Tibial nerve (tissue), 4 donors: ENCODE results near the gene FBN3. TPM values are rescaled to one million over a fixed set of nuclear protein-coding genes. Genes with fewer than 3 reads are reported as not detected.
"Not testable (repeated sequence)": the region's sequence is repeated elsewhere in the genome, so short reads cannot be mapped to it uniquely, and the experiment has no call there.

Experiments
- DNase-seq, 2 donors: peaks; one replicate each; pipeline ENCODE4 v3.0.0-alpha.2; 2019; ENCODE audit warnings: low spot score in 2 of 2
- H3K27ac ChIP-seq, 4 donors: fragments of 200-600 bp; sonication (generic) in 3 of 4; one replicate each; pipeline ENCODE4 v1.5.1; 2017 to 2019; ENCODE audit warnings: mild to moderate bottlenecking in 1 of 4
- H3K27me3 ChIP-seq, 2 donors: fragments of 200-600 bp; sonication (generic) in 1 of 2; one replicate each; pipeline versions ENCODE4 v1.5.1 to v1.6.0; 2017 to 2019
- H3K36me3 ChIP-seq, 3 donors: fragments of 200-600 bp; sonication (generic); one replicate each; pipeline ENCODE4 v1.5.1; 2018 to 2019
- H3K4me1 ChIP-seq, 4 donors: fragments of 200-600 bp; sonication (generic) in 3 of 4; one replicate each; pipeline ENCODE4 v1.5.1; 2017 to 2019
- H3K4me3 ChIP-seq, 4 donors: fragments of 200-600 bp; sonication (generic) in 3 of 4; one replicate each; pipeline ENCODE4 v1.5.1; 2017 to 2019; ENCODE audit warnings: mild to moderate bottlenecking in 1 of 4, moderate library complexity in 1 of 4
- H3K9me3 ChIP-seq, 4 donors: fragments of 200-600 bp; sonication (generic) in 3 of 4; one replicate each; pipeline ENCODE4 v1.5.1; 2017 to 2019
- EP300 ChIP-seq, 2 donors: sonication (generic); formaldehyde crosslinking; IDR thresholded peaks; one replicate each; pipeline ENCODE4 v1.6.1; 2017; ENCODE audit warnings: antibody characterized with exemption in 2 of 2, mild to moderate bottlenecking in 1 of 2
- POLR2A ChIP-seq, 2 donors: fragments of 450-650 bp; IDR thresholded peaks; one replicate each; pipeline ENCODE4 v1.6.1; 2017; ENCODE audit warnings: antibody characterized with exemption in 2 of 2, mild to moderate bottlenecking in 2 of 2, moderate library complexity in 2 of 2
- WGBS, 2 donors: methylation state at CpG; one replicate each; pipeline ENCODE4 v1.1.5; 2018; 5-methylcytosine and 5-hydroxymethylcytosine counted together
- total RNA-seq, 4 donors: library from RNA; depleted of rRNA; stranded (reverse); fragments of >200 nt; gene quantifications; one replicate each; pipeline ENCODE4 v1.1.0, GENCODE V29; 2016
- TF ChIP-seq, protein P1 (sequence below), 5 experiments: fragments of 200-600 bp in 3 of 5; fragments of 450-650 bp in 2 of 5; sonication (generic) in 3 of 5; IDR thresholded peaks; one replicate each; pipeline ENCODE4 v1.5.1; 2016 to 2019; ENCODE audit warnings: antibody characterized with exemption in 5 of 5, mild to moderate bottlenecking in 3 of 5, moderate library complexity in 2 of 5

FBN3 gene
- total RNA-seq, 4 donors from 2014 or later, result 0.20 to 2.5 TPM; not detected in 2

- no peaks in the 10 kb centered on the region for H3K4me1 ChIP-seq
- 82 to 88% methylated on average over 19 of the region's 19 CpGs for WGBS, 2 donors
- H3K36me3 ChIP-seq, result no peaks in the 10 kb centered on the region
- no peak for TF ChIP-seq EP300 (IDR thresholded peaks at IDR 0.05)
- no peak for TF ChIP-seq POLR2A (IDR thresholded peaks at IDR 0.05)
- TF ChIP-seq, protein P1, sequence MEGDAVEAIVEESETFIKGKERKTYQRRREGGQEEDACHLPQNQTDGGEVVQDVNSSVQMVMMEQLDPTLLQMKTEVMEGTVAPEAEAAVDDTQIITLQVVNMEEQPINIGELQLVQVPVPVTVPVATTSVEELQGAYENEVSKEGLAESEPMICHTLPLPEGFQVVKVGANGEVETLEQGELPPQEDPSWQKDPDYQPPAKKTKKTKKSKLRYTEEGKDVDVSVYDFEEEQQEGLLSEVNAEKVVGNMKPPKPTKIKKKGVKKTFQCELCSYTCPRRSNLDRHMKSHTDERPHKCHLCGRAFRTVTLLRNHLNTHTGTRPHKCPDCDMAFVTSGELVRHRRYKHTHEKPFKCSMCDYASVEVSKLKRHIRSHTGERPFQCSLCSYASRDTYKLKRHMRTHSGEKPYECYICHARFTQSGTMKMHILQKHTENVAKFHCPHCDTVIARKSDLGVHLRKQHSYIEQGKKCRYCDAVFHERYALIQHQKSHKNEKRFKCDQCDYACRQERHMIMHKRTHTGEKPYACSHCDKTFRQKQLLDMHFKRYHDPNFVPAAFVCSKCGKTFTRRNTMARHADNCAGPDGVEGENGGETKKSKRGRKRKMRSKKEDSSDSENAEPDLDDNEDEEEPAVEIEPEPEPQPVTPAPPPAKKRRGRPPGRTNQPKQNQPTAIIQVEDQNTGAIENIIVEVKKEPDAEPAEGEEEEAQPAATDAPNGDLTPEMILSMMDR (IDR thresholded peaks at IDR 0.05), result no peak
- H3K27me3 ChIP-seq, result no peaks in the 10 kb centered on the region
- no peak overlapping the region for H3K27ac ChIP-seq
- peaks cover 0 to 17% (median 0%) of the 10 kb centered on the region in 4 donors for H3K9me3 ChIP-seq
- DNase-seq, result no peak
- no peak overlapping the region for H3K4me3 ChIP-seq
Measured at GRCh38 chr19:8108560-8109445, 40.6 kb downstream of the FBN3 start.

GRCh38 chr19:8107301-8107903 lies 42.0 kb downstream of the FBN3 start:
- H3K9me3 ChIP-seq, result peaks cover 0 to 19% (median 0%) of the 10 kb centered on the region in 4 donors
- H3K27me3 ChIP-seq, result no peaks in the 10 kb centered on the region
- no peaks in the 10 kb centered on the region for H3K4me1 ChIP-seq
- DNase-seq, result no peak
- WGBS, 2 donors, result 84 to 90% methylated on average over 2 of the region's 2 CpGs
- no peak overlapping the region for H3K27ac ChIP-seq
- TF ChIP-seq POLR2A (IDR thresholded peaks at IDR 0.05) (no peak), EP300 (IDR thresholded peaks at IDR 0.05) (no peak)
- TF ChIP-seq, protein P1 (IDR thresholded peaks at IDR 0.05), result no peak
- no peak overlapping the region for H3K4me3 ChIP-seq
- H3K36me3 ChIP-seq, result no peaks in the 10 kb centered on the region

DNA sequence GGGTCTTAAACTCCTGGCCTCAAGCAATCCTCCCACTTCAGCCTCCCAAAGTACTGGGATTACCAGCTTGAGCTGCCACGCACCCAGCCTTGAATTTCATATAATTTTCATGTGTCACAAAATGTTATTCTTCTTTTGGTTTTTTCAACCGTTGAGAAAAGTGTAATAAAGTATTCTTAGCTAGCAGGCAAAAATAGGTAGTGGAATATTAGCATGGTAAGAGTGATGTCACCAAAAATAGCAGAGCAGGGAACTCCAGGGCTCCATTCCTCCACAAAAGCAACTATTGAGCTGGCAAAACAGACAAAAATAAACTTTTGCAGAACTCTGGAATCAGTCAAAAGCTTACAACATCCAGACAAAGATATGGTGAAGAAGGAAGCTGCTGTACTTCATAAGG lies 43.9 kb downstream of the FBN3 start:
- Histone ChIP-seq H3K27me3 (no peaks in the 10 kb centered on the region), H3K36me3 (no peaks in the 10 kb centered on the region), H3K27ac (no peak overlapping the region), H3K4me1 (no peaks in the 10 kb centered on the region), H3K4me3 (no peak overlapping the region), H3K9me3 (peaks cover 0 to 13% (median 0%) of the 10 kb centered on the region in 4 donors)
- DNase-seq, result no peak
- TF ChIP-seq POLR2A (IDR thresholded peaks at IDR 0.05) (no peak), EP300 (IDR thresholded peaks at IDR 0.05) (no peak)
- TF ChIP-seq, protein P1 (IDR thresholded peaks at IDR 0.05), result no peak
- WGBS, 2 donors, result 65 to 79% methylated on average over 2 of the region's 2 CpGs

DNA sequence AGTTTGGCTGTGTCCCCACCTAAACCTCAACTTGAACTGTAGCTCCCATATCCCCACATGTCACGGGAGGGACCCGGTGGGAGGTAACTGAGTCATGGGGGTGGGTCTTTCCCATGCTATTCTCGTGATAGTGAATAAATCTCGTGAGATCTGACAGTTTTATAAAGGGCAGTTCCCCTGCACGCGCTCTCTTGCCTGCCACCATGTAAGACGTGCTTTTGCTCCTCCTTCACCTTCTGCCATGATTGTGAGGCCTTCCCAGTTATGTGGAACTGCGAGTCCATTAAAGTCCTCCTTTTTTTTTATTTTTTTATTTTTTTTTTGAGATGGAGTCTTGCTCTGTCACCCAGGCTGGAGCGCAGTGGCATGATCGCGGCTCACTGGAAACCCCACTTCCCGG lies 47.5 kb downstream of the FBN3 start:
- H3K27ac ChIP-seq, H3K4me1 ChIP-seq, H3K36me3 ChIP-seq, DNase-seq, H3K4me3 ChIP-seq, H3K27me3 ChIP-seq: not testable (repeated sequence)
- peaks cover 0 to 19% (median 2%) of the 10 kb centered on the region in 4 donors for H3K9me3 ChIP-seq
- 81 to 86% methylated on average over 12 of the region's 12 CpGs for WGBS, 2 donors

DNA sequence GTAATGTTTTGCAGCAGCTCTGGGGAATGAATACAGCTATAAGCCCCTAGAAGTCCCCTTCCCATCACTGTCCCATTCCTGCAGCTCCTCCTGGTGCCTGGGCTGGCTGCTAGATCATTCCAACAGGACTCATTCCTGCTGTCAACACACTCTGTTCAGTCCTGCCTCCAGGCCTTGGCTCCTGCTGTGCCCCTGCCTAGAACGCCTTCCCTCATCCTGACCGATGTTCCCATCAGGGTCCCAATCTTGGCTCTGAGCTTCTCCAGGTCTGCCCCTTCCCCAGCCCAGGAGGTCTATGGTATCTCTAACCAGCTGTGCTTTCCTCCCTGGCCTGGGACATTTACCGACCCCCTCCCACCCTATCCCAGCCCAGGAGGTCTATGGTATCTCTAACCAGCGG lies 48.1 kb downstream of the FBN3 start:
- H3K9me3 ChIP-seq, result peaks cover 0 to 25% (median 3%) of the 10 kb centered on the region in 4 donors
- H3K36me3 ChIP-seq, result no peaks in the 10 kb centered on the region
- H3K27me3 ChIP-seq, result no peaks in the 10 kb centered on the region
- no peak overlapping the region for H3K4me3 ChIP-seq
- WGBS, 2 donors, result 96 to 97% methylated on average over 4 of the region's 4 CpGs
- H3K4me1 ChIP-seq, result no peaks in the 10 kb centered on the region
- TF ChIP-seq EP300 (IDR thresholded peaks at IDR 0.05), result no peak
- DNase-seq, result no peak
- no peak overlapping the region for H3K27ac ChIP-seq
